GM21825 (cell line): Measurements from ENCODE around the gene ACVRL1.

Experiments used
- ATAC-seq: cut with Tn5 transposase; IDR thresholded peaks from one replicate; pipeline ENCODE4 v1.9.1; 2021; ENCODE audit warnings: mild to moderate bottlenecking, moderate library complexity; ENCODE audit not compliant: unreplicated experiment

The ACVRL1 gene

GRCh38 chr12:51938726-51939125, 31.4 kb downstream of the ACVRL1 start:
- no peak for ATAC-seq

- no peak for ATAC-seq
These were observed 33.8 kb downstream of the ACVRL1 start for GRCh38 chr12:51941011-51941581.

GRCh38 chr12:51941604-51942003, 34.3 kb downstream of the ACVRL1 start:
- no peak for ATAC-seq

GRCh38 chr12:51942056-51942455, 34.8 kb downstream of the ACVRL1 start:
- no peak for ATAC-seq

GRCh38 chr12:51942501-51943000, 35.2 kb downstream of the ACVRL1 start:
- no peak for ATAC-seq

GRCh38 chr12:51943346-51943745, 36.0 kb downstream of the ACVRL1 start:
- ATAC-seq = no peak

- ATAC-seq = no peak
These were observed 37.4 kb downstream of the ACVRL1 start for GRCh38 chr12:51944608-51945233.

GRCh38 chr12:51947246-51947996, 40.1 kb downstream of the ACVRL1 start:
- ATAC-seq = no peak

- ATAC-seq = no peak
These were observed 40.8 kb downstream of the ACVRL1 start for GRCh38 chr12:51948066-51948465.

- ATAC-seq = no peak
These were observed 42.2 kb downstream of the ACVRL1 start for GRCh38 chr12:51949342-51950030.

- ATAC-seq = no peak
These were observed 43.4 kb downstream of the ACVRL1 start for GRCh38 chr12:51950682-51951198.

GRCh38 chr12:51951199-51951842, 44.0 kb downstream of the ACVRL1 start, which contains the start of gene ACVR1B:
Gene ACVR1B (plus strand): TSS chr12:51951699. CDS start chr12:51951744, 45 bp downstream.
- ATAC-seq = peak; percentile 92

GRCh38 chr12:51951843-51952722, 44.8 kb downstream of the ACVRL1 start:
- no peak for ATAC-seq

GRCh38 chr12:51953089-51953488, 45.8 kb downstream of the ACVRL1 start:
- ATAC-seq = no peak

GRCh38 chr12:51953864-51954263, 46.6 kb downstream of the ACVRL1 start:
- no peak for ATAC-seq

- ATAC-seq = no peak
These were observed 47.5 kb downstream of the ACVRL1 start for GRCh38 chr12:51954561-51955361.

GRCh38 chr12:51955702-51956101, 48.4 kb downstream of the ACVRL1 start:
- ATAC-seq = no peak

- no peak for ATAC-seq
These were observed 51.2 kb downstream of the ACVRL1 start for GRCh38 chr12:51958542-51958941.

- ATAC-seq = no peak
These were observed 51.9 kb downstream of the ACVRL1 start for GRCh38 chr12:51959211-51959610.
